HG03439 (cell line): Measurements from ENCODE around the gene SHANK1.
A peak's percentile ranks its signal among the peaks of the same experiment; 100 is the strongest.

Experiments
- ATAC-seq: cut with Tn5 transposase; IDR thresholded peaks from one replicate; pipeline ENCODE4 v1.9.1; 2021; ENCODE audit warnings: mild to moderate bottlenecking, moderate library complexity; ENCODE audit not compliant: unreplicated experiment

The SHANK1 gene

DNA sequence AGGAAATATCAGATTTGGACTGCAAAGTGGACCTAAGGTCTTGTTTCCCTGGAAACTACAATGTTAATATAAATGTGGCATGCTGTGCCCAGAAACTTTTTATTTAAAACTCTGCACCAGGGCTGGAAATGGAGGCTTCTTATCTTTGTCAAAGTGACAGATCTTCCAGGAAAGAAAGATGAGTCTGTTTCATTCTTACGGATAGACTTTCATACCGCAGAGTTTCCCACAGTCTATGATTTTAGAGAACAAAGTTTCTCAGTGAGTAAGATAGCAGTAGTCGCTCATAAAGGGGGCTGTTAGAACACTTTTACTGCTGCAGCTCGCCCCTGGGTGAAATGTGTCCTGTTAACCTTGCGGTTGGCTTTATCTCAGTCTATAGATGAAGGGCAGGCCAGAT, 10.3 kb upstream of the SHANK1 start:
- no peak for ATAC-seq

DNA sequence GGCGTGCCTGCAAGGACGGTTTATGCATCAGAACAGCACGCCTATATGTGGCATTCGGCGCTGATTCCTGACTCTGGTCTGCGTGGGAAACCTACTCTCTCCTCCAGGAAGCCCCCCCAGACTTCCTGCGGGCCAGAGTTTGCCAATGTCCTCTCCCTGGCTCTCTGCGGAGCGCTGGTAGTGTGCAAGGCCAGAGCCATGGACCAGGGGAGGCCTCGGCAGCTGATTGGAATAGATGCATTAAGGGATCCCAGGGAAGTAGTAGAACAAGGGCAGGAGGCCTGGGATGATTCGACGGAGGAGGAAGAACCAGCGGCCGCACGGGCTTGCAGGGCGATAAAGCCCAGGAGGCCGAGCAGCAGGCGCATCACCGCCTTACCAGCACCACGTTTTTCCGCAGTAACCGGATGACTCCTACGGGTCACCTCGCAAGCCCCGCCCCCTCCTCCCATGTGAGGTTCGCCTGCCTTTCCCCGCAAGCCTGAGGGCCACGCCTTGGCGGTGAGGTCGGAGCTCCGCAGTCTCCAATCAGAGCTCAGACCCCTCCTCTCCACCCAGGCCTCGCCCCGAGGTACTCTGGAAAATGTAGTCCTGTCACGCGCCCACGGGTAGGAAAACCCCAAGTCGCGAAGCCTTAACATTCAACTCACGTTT, 8.6 kb upstream of the SHANK1 start:
- ATAC-seq: no peak

DNA sequence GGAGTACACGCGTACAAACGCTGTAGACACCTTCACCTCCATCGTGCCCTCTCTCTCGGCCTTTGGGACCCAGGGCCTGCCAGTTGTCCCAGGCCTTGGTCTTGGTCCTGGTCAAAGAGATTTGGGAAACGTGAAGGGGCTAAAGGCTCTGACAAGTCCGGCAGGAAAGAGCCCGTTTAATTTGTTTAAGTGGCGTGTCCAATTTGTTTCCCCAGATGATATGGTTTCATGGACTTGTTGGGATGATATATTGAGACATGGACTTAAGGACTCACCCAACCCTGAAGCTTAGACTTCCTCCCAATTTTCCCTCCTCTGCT, 6.3 kb upstream of the SHANK1 start:
- ATAC-seq: no peak

DNA sequence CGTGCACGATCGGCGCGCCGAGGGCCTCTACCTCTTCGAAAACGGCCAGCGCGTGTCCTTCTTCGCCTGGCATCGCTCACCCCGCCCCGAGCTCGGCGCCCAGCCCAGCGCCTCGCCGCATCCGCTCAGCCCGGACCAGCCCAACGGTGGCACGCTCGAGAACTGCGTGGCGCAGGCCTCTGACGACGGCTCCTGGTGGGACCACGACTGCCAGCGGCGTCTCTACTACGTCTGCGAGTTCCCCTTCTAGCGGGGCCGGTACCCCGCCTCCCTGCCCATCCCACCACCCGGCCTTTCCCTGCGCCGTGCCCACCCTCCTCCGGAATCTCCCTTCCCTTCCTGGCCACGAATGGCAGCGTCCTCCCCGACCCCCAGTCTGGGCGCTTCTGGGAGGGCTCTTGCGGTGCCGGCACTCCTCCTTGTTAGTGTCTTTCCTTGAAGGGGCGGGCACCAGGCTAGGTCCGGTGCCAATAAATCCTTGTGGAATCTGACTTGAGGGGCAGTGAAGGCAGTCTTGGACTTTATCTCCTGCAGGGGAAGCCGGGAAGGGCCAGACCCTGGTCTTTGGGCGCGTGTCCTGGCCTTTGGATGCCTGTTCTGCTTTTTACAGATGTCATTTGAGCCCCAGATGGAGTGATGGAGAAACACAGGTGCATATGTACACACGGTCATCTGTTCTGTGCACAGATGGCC, 5.8 kb upstream of the SHANK1 start:
- ATAC-seq: peak; percentile 20

DNA sequence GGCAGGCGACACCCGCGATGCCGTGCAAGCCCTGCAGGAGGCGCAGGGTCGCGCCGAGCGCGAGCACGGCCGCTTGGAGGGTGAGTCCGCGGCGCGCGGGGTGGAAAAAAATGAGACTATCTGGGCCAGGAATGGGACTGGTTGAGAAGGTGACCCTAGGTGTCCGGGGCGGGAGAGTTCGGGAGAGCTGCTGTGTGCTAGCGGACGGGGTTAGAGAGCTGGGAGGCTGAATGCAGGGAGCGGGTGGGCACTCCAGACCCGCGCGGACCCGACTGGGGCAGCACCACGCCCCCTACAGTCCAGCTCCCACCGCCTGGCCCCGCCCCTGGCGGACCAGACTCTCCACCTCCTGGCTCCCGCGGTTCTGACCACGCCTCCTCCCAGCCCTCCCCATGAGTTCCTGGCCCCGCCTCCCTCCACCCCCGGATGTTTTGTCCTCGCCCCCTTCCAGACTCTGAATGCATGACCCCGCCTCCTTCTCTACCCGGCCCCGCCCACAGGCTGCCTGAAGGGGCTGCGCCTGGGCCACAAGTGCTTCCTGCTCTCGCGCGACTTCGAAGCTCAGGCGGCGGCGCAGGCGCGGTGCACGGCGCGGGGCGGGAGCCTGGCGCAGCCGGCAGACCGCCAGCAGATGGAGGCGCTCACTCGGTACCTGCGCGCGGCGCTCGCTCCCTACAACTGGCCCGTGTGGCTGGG, 5.1 kb upstream of the SHANK1 start:
- ATAC-seq: peak; percentile 78

DNA sequence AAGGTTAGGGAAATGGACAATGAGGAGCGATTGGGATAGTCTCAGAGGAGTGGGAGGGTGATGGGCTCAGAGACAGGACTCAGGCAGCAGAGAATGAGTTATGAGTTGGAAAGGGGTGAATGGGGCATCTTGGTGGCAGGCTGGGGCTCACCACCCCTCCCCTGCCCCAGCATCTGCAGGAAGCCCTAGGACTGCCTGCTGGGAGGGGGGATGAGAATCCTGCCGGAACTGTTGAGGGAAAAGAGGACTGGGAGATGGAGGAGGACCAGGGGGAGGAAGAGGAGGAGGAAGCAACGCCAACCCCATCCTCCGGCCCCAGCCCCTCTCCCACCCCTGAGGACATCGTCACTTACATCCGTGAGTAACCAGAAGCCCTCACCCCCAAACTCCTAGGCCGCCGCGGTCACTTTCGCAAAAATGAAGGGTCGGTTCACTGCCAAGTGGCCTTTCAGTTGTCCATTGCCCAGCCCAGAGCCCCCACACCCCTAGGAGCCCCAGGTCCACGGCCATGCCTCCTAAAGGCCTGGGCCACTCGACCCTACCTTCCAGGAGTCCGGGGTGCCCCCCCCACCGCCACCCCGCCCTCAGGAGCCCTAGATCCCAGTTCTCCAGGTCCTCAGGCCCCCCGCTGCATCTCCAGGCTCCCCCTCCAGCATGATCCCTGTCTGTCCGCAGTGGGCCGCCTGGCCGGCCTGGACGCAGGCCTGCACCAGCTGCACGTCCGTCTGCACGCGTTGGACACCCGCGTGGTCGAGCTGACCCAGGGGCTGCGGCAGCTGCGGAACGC, 4.3 kb upstream of the SHANK1 start:
- ATAC-seq: no peak

DNA sequence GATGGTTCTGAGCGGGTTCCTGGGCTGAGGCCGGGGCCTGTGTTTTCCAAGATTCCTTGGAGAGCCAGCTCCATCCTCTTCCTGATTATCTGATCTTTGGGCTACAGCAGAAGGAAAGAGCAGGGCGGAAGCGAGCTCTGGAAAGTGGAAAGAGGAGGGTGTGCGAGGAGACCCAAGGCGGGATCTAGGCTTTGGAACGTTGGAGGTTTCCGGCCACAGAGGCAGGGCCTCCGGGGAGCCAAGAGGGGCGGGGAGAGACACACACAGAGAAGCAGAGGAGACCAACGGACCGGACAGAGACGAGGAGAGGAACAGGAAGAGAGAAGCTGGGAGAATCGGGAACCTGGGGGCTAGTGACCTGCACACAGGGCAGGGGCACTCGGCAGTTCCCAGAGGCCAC, 3.5 kb upstream of the SHANK1 start, which contains the start of gene CLEC11A:
Gene CLEC11A, plus strand, starts transcription at position 296 of the 400 bp plus-strand sequence. CDS start 162 bp downstream, outside the sequence.
- no peak for ATAC-seq

DNA sequence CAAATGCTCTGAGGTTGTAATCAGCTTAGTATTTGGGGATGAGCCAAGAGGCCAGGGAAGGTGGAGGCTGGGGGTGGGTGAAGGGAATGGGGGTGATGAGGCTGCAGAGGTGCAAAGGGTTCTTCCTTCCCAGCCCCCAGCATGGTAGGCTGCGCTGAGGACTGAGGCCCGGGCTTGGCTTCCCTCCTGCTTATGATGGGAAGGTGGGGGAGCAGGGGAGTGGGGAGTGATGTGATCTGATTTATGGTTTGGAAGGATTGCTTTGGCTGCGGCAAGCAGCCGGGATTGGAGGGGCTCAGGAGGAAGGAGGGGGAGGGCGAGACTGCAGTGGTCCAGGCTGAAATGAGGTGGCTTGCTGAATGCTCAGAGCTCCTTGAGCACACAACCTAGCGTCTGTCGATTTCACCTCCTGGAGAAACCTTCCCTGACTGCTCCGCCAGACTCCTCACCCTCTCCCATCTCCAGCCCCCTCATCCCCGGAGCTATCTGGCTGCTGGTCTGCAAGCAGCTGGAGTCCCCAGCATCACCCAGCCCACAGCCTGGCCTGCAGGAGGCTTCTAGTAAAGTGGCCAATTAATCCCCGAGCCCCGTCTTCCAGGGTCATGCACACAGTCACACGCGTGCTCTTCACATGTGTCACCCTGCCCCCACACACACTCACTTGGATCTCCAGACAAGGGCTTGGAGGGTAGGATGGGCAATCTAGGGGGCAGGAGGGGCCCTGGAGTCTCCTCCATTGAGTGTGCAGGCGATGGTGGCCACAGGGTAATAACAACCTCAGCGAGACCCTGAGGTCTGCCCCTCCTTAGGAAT, 2.8 kb upstream of the SHANK1 start:
- ATAC-seq: no peak

DNA sequence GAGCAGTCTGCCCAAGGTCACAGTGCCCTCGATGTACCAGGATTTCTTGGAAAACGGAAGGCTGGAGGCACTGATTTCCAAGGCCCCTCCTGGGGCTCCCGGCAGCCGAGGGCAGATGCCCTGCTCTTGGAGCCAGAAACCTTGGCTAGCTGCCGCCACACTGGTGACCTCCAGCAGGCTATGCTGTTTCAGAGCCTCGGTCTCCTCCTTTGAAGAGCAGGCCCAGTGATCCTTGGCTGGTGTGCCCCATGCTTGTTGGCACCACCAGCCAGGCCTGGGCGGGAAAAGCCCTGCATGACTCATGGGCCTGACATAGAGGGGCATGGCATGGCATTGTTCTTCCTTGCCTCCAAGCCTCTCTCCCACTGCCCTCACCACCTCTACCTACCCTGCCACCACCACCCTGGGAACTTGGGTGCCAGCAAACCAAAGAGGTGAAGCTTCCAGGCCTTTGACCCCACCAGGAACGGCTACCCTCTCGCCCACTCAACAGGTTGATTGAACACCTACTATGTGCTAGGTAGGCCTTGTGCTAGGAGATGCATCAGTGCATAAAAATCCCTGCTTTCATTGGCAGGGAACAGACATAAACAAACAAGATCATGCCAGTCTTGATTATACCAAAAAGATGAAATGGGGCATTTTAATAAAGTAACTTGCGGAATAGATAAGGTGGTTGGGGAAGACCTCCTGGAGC, 2.0 kb upstream of the SHANK1 start:
- no peak for ATAC-seq

DNA sequence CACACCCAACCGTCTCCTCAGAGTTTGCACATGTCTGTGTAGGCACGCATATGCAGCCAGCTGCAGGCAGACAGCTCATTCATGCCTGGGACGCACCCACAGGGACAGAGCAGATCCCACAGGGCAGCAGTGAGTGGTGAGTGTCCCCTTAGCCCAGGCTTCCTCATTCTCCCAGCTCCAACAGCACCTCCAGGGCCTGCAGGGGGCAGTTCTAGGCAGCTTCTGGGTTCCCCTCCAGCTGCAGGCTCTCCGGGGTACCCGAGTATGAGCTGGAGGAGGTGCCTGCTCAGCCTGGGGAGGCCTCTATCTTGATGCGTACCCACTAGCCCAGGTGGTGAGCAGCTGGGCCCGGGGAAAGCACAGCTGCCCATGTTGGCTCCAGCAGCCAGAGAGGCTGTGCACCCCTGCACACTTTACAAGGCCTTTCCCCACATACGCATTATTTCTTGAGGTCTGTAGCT, 1.3 kb upstream of the SHANK1 start:
- ATAC-seq: no peak

DNA sequence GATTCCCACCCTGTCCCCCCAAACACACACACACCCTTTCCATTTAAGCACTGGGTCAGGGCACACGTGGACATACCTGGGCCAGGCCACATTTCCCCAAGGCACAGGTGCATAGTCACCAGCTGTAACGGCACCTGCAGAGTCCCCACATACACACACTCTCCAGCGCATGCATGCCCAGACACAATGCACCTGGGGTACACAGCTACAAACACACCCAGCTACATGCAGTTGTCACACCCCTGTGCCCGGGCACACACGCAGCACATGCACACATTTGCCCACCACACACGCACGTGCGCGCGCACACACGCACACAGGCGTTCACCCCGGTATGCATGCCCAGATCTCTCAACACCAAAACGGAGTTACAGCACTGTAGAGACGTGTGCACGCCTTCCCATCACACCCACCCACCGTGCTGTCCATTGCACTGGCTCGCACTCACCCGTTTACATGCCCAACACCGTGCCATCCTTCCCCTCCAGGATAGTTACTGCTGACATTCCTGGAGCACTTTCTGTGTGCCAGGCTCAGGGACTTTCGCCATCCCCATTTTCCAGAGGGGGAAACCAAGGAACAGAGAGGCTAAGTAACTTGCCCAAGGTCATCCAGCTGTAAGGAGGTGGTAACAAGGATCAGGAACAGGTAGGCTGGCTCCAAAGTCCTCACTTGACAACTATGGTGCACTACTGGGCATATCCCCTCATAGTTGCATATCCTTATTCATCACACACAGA, 749 bp upstream of the SHANK1 start:
- ATAC-seq: no peak

DNA sequence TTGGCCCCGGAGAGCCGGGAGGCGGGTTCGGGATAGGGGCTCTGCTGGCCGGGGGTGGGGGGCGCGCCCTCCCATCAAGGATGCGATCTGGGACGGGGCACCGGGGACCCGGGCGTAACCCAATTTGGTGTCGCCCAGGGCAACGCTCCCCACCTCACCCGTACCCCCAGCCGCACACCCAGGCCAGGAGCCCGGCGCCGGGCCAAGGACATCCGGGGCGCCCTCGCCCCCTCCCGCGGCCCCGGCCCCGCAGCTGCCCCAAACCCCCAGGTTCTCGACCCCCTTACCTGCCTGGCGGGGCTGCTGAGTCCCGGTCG, 525 bp downstream of the SHANK1 start:
- ATAC-seq: no peak

DNA sequence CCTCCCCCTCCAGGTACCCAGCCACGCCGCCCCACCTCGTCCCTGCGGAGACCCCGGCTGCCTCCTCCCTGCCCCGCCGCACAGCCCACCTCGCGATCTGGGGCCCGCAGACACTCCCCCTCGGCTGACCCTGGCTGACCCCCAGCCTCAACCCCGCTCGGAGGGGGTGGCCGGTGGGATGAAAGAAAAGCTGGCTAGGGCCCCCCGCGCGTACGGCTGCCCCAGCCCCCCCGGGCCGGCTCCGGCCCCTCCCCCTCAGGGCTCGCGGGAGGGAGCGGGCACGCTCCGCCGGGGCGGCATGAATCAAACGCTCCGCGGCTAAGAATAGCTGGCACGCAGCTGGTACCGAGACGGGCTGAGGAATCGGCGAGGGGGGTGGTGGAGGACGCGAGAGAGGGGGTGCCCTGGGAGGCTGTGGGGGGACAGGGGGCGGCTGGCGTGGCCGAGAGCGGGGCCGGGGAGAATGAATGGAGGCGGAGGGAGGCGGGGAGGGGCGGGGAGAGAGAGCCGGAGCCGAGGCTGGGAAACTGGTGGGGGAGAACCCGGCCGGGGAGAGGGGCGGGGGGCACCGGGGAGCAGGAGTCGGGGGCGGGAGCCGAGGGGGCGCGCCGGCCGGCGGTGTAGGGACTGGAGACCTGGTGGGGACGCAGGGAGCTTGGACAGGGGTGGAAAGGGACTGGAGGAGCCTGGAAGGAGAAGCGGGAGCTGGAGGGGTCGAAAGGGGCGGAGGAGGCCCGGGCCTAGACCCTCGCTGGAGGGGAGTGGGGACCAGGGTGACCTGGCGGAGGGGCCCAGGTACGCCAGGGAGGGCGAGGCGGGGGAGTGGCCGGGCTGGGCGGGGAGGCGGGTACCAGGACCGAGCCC, 1.1 kb downstream of the SHANK1 start:
- no peak for ATAC-seq

DNA sequence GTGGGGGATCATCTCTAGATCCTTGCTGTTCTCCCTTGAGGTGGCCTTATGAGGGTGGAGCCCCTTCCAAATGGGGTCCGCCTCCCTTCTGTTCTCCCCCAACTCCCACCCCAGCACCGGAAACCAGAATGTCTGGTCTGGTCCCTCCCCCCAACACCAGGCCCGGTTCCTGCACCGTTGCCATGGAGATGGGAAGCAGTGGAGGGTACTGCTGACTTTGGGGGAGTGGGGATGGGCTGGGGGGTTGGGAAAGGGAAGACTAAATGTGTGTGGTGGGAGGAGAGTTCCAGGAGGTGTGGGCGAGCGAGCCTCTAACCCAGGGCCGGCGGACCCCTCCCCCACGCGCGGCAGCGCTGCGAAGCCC, 1.7 kb downstream of the SHANK1 start:
- ATAC-seq: no peak

DNA sequence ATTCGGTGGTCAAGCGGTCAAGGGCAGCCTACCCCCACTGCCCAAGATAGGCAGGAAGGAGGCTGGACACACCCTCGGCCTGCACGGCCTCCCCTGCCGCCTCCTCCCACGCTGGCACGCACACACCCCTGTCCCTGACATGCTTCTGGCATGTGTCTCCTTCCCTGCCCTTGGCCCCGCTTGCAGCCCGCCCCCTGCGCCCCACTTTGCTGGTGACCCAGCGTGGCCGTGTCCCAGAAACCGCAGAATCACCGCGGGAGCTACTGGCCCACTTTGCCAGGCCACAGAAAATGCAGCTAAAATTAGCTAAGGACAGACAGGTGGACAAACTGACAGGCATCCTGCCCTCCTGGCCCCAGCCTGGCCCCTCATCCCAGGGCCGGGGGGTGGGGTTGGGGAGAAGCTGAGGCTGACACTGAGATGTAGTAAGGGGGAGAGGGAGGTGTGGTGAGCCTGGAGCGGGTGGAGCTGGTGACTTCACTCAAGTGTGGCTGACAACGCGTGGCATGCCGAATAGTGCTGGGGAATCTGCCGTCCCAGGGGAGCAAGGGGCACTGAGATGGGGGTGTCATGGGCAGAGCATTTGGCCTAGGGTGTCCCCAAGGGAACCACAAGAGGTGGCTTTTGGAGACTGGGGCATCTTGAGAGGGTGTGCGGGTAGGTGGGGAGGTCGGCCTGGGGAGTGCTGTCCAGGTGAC, 2.4 kb downstream of the SHANK1 start:
- no peak for ATAC-seq

DNA sequence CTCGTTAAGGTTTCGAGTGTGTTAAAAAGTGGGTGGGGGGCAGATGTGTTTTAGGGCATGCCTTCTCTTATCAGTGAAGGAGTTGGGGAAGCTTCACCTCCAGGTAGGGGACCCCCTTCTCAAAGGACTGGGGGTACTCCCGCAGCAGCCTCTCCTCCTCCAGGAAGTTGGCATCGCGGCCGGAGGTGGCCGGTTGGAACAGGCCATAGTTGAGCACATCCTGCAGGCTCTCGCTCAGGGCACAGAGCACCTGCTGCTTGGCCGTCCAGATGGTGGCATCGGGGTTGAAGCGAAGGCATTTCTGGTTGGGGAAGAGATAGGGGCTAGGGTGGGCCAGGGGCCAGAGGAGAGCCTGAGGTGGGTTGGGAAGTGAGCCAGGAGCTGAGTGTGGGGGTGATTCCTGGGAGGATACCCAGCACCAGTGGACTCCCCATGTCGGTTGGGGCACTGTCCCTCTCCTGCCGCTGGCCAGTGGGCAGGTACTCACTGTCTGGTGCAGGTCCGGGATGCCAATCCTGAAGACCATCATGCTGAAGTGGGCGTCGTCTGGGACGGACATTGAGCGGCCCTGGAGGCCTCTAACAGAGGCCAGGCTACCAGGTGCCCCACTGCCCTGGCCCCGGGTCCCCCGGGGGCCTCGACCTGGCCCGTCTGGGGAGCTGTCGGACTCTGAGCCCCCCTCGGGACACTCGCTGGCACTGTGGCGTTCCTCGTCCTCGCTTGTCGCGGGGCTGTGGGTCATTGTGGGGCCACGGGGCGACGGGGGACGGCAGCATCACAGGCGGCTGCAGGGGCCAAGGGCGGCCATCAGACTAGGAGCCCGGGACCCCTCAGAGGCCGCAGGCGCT, 3.2 kb downstream of the SHANK1 start:
- ATAC-seq: no peak
